Adipocyte (in vitro differentiated cells): ENCODE measurements around the gene SAMSN1.

ENCODE experiments used
- DNase-seq: peaks from one replicate; pipeline ENCODE4 v3.0.0-alpha.2; 2015; ENCODE audit warnings: low read depth
- H3K27me3 ChIP-seq: replicated peaks from 2 replicates; pipeline ENCODE4 v1.7.0; 2013; ENCODE audit warnings: mild to moderate bottlenecking, low read length, moderate library complexity; ENCODE audit not compliant: control insufficient read depth, insufficient read depth
- H3K36me3 ChIP-seq: 2 replicates; pipeline ENCODE4 v1.7.0; 2013; ENCODE audit warnings: low read length, mild to moderate bottlenecking, moderate library complexity; ENCODE audit not compliant: control insufficient read depth, insufficient read depth, severe bottlenecking
- H3K4me1 ChIP-seq: 2 replicates; pipeline ENCODE4 v1.7.0; 2013; ENCODE audit warnings: mild to moderate bottlenecking, low read length, moderate library complexity; ENCODE audit not compliant: control insufficient read depth, insufficient read depth
- H3K4me3 ChIP-seq: 2 replicates; pipeline ENCODE4 v1.7.0; 2013; ENCODE audit warnings: mild to moderate bottlenecking, low read length, moderate library complexity
- H3K9ac ChIP-seq: 2 replicates; pipeline ENCODE4 v1.7.0; 2013; ENCODE audit warnings: mild to moderate bottlenecking, low read length, moderate library complexity
- H3K9me3 ChIP-seq: 2 replicates; pipeline ENCODE4 v1.7.0; 2013; ENCODE audit warnings: mild to moderate bottlenecking, low read length, moderate library complexity; ENCODE audit not compliant: control insufficient read depth

The SAMSN1 gene

DNA sequence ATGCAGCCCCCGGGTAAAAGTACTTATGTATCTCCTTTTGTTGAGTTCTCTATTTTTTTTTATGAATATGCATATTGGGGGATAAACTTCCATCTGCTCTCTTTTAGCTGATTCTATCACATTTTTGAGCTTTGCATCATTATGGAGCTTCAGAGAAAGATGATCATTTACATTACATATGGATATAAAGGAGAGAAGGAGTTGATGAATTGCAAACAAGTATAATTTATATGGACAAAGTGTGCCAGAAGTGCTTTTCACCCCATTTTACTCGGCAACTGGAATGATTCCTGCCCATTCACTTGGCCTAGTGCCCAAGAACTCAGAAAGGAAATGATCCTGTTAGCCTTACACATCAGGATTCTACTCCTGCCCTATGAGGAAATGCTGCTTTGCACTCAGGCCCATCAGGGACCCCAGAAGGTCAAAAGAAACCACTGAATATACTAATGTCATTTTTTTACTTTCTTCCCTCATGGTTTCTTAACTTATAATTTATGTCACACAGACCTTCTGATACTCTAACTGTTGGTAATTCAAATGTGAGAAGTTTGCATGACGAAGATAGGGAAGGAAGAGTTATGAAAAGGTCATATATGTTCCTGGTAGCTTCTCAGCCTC is 65.6 kb downstream of the SAMSN1 start:
- no peak for DNase-seq
- H3K4me3 ChIP-seq, result no peak overlapping the region
- H3K27me3 ChIP-seq, result no peaks in the 10 kb centered on the region
- H3K4me1 ChIP-seq, result peaks cover 6% of the 10 kb centered on the region
- no peak overlapping the region for H3K9ac ChIP-seq
- H3K9me3 ChIP-seq, result no peaks in the 10 kb centered on the region
- H3K36me3 ChIP-seq, result no peaks in the 10 kb centered on the region

DNA sequence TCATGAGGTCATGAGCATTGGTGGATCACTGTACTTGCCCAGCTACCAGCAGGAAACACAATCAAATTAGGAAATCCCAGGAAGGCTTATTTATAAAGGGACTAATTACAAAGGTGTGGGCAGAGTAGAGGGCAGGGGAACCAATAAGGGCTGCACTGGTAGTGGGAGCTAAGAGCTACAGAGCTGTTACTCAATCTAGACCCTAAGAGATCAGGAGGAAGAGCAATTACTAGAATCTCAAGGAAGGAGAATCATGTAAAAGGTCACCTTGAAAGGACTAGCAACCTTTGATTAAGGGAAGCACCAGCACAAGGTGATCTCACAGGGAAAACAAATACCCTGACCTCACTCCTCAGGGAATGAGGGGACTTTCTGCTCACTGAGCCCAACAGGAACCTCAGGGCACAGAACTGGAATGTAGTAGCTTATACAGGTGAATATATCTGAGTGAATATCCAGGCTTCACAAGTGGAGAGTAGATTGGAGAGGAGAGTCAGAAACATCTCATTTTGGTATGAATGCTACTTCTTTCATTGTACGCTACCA is 66.8 kb downstream of the SAMSN1 start:
- Histone ChIP-seq H3K4me1 (peaks cover 6% of the 10 kb centered on the region), H3K27me3 (no peaks in the 10 kb centered on the region), H3K9ac (no peak overlapping the region), H3K9me3 (no peaks in the 10 kb centered on the region), H3K4me3 (no peak overlapping the region), H3K36me3 (no peaks in the 10 kb centered on the region)
- no peak for DNase-seq

DNA sequence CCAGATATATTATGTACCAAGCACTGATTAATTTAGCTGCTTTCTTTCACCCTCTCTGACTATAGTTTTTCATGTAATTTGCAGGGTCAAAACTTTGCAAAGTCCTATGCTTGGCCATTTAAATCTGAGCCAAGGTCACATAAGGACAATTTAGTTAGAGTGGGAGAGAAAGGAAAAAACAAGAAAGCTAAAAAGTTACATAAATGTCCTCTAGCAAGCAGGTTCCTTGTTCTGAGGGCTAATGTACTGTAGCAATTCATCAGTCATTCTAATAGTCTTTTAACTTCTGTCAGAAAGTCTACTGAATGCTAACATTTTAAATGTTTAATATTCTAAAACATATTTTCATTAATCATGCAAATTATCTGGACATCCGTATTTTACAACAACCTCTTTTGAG is 68.3 kb downstream of the SAMSN1 start:
- H3K36me3 ChIP-seq, result no peaks in the 10 kb centered on the region
- no peaks in the 10 kb centered on the region for H3K9me3 ChIP-seq
- H3K4me1 ChIP-seq, result peaks cover 6% of the 10 kb centered on the region
- no peaks in the 10 kb centered on the region for H3K27me3 ChIP-seq
- no peak overlapping the region for H3K9ac ChIP-seq
- DNase-seq, result no peak
- H3K4me3 ChIP-seq, result no peak overlapping the region

DNA sequence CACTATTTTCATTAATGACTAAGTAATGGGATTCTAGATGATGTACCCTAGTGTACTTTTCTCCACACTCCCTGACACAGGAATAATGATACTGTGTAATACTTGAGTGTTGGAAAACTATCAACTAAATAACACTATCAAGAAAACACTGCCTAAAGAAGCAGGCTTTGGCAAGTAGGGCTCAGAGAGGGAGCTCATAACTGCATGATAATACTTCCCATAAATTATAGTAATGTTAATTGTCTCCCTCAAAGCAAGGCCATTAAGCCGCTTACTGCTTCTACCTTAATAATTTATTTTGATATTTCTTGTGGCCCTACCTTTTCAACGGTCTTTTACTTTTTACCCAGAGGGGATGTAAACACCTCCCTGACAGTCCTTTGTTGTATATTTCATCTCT is 69.0 kb downstream of the SAMSN1 start:
- Histone ChIP-seq H3K36me3 (no peaks in the 10 kb centered on the region), H3K4me3 (no peak overlapping the region), H3K27me3 (no peaks in the 10 kb centered on the region), H3K9me3 (no peaks in the 10 kb centered on the region), H3K4me1 (peaks cover 6% of the 10 kb centered on the region), H3K9ac (no peak overlapping the region)
- DNase-seq, result no peak

DNA sequence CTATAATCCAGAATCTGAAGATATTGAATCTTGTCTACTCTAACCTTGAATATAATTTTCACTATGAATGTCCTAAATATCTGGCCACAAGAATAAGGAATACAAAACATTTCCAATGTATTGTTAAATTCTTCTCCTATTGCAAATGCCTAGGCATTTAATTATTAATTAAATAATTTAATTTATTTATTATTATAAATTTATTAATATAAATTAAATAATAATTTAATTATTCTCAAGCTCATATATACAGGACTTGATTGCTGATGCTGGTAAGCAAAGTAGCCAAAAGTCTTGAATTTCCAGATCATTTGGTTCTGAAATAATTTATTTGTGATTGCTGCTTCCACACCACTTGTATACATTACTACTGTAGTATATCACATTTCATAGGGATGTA is 71.1 kb downstream of the SAMSN1 start:
- no peaks in the 10 kb centered on the region for H3K27me3 ChIP-seq
- no peaks in the 10 kb centered on the region for H3K36me3 ChIP-seq
- H3K9me3 ChIP-seq, result no peaks in the 10 kb centered on the region
- H3K9ac ChIP-seq, result no peak overlapping the region
- DNase-seq, result no peak
- no peak overlapping the region for H3K4me3 ChIP-seq
- peaks cover 4% of the 10 kb centered on the region for H3K4me1 ChIP-seq

DNA sequence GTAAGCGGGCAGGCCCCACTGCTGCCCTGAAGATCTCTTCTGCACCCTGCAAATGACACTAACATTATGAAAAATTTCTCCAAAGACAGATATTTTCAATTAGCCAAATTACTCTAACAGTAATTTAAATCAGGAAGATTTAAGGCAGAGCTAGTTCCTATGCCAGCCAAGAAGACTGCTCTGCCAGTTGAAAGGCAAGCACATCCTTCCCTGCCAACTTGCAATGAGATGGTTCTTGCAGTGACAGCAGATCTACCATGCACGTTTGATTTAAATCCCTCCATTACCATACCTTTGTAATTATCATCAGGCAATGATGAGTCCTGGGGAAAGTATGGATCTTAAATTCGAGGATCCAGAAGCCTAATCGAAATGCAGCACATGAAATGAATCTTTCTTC is 76.5 kb downstream of the SAMSN1 start:
- DNase-seq, result no peak
- Histone ChIP-seq H3K36me3 (no peaks in the 10 kb centered on the region), H3K27me3 (no peaks in the 10 kb centered on the region), H3K9me3 (no peaks in the 10 kb centered on the region), H3K4me1 (peaks cover 4% of the 10 kb centered on the region), H3K4me3 (no peak overlapping the region), H3K9ac (no peak overlapping the region)

DNA sequence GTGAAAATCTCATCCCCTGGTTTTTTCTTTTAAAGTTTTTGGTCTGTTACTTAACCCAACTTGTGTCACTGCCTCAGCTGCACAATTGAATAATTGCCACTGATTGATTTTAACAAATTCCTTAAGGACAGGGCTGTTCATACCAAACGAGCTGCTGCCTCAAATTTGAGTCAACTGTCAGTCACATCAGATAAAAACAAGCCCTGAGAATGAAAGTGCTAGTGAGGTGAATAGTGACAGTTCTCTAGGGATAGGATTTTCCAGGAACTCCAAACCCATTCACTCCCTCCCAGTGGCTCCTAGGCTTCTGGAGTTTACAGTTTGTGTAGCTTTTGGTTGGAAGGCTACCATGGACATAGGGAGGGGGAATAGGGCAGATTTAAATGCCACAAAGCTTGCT is 79.4 kb downstream of the SAMSN1 start:
- H3K4me3 ChIP-seq, result no peak overlapping the region
- no peak overlapping the region for H3K9ac ChIP-seq
- no peaks in the 10 kb centered on the region for H3K36me3 ChIP-seq
- DNase-seq, result no peak
- H3K9me3 ChIP-seq, result no peaks in the 10 kb centered on the region
- H3K4me1 ChIP-seq, result peaks cover 4% of the 10 kb centered on the region
- no peaks in the 10 kb centered on the region for H3K27me3 ChIP-seq

DNA sequence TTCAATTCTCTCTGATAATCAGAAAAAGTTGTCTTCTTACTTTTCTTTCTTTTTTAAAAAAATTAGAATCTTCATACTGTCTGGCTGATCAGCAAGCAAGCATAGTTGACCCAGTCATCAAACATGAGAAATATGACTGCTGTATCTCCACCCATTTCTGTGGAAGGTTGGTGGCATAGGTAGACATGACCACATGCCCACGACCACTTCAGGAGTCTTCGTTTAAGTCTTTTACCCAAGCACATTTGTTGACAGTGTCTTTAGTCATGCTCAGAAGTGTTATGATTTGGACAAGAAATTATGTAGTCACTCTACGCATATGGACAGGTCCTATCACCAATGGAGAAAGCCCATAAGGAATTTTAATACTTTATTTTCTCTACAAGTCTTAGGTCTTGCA is 88.4 kb downstream of the SAMSN1 start:
- H3K36me3 ChIP-seq, result no peaks in the 10 kb centered on the region
- H3K4me3 ChIP-seq, result no peak overlapping the region
- H3K9me3 ChIP-seq, result no peaks in the 10 kb centered on the region
- no peak for DNase-seq
- H3K4me1 ChIP-seq, result no peaks in the 10 kb centered on the region
- H3K27me3 ChIP-seq, result no peaks in the 10 kb centered on the region
- no peak overlapping the region for H3K9ac ChIP-seq

DNA sequence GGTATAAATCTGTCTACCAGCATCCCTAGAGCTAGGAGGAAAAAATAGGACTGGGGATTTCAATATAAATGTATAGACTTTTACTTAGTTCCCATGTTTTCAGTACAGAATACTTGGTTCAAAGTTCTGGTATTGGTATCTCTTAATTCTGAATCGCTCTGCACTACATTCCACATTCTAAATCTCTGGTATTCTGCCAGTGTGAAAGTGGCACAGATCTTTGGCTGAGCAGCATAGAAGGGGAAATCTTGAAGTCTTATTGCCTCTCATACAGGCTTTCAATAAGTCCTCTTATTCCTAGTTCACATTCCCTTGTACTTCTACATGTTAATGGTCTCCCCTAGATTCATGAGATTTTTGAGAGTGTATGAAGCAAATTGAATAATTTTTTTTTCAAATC is 89.2 kb downstream of the SAMSN1 start:
- Histone ChIP-seq H3K36me3 (no peaks in the 10 kb centered on the region), H3K4me3 (no peak overlapping the region), H3K27me3 (no peaks in the 10 kb centered on the region), H3K9ac (no peak overlapping the region), H3K4me1 (no peaks in the 10 kb centered on the region), H3K9me3 (no peaks in the 10 kb centered on the region)
- no peak for DNase-seq

DNA sequence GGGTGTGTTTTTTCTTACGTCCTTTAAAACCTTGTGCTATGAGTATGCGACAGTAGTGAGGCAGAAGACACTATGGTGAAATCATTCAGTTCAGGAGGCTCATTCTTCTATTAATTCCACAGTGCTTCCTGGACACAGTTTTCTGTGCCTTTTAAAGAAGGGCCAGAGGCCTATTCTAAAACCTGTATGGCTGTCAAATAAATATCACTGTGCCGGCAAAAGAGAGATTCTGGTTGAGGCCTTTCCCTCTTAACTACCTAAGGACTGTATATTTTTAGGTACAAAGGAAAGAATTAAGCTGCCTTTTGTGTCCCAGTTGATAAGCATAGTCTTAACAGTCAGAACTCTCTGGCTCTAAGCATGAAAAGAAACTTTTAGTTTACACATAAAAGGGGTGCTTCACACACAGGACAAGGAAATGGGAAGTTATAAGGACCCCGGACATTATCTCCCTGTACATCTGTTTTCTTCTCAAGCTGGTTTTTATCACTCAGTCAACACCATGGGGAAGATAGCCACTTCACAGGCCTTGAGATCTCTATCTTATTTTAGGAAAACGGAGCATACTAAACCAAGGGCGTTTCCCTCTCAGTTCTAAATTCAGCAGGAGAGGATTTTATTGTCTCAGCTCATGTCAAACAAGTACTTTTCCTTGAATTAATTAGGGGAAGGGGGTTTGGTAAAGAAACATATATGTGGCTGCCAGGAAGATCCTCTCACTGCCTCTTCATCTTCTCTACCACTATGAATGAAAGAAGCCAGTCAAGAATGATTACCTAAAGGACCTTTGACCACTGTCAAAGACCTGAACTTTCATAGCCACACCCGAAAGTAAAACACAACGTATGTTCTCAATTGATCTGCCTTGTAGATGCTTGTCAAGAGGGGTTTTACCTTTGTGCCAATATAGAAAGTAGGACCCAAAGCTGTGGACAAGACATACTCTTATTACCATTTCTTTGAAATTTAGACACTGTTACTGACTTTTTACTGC is 91.8 kb downstream of the SAMSN1 start:
- Histone ChIP-seq H3K4me1 (no peaks in the 10 kb centered on the region), H3K4me3 (no peak overlapping the region), H3K9me3 (no peaks in the 10 kb centered on the region), H3K36me3 (no peaks in the 10 kb centered on the region), H3K27me3 (no peaks in the 10 kb centered on the region), H3K9ac (no peak overlapping the region)
- DNase-seq, result no peak

DNA sequence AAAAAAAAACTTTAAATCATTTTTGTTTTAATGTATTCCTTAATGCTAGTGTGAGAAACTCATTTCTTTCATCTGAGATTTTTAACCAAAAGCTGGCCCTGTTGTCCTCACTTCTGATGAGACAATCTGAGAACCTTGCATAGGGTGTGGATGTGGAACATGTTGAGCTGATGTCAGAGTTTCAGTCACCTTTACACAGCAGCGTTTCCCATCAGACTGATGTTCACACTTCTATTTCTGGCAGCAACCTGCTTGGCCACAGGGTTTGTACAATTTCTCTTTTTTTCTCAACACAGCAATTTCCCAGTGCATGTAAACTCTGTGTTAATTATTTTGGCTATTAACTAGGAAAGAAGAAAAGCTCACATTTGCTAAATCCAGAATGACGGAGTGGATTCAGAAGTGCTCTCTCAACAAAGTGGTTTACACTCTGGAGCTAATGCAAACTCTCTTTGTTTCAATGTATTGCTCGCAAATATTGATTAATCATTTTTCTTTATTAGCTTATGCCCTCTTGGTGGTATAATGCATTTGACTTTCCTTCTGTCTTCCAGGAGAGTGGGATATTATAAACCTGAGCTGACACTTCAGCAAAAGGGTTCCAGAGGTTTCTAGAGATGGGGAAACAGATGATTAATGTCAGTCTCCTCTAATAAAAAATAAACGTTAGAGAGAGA is 92.6 kb downstream of the SAMSN1 start:
- no peak overlapping the region for H3K9ac ChIP-seq
- no peaks in the 10 kb centered on the region for H3K36me3 ChIP-seq
- no peaks in the 10 kb centered on the region for H3K4me1 ChIP-seq
- no peak overlapping the region for H3K4me3 ChIP-seq
- no peaks in the 10 kb centered on the region for H3K9me3 ChIP-seq
- no peaks in the 10 kb centered on the region for H3K27me3 ChIP-seq
- DNase-seq, result no peak
